B cell (primary cell): ENCODE data around the gene COLEC12.

Experiments
- EZH2 ChIP-seq: IDR thresholded peaks from 2 replicates; pipeline ENCODE4 v1.6.1; 2012; ENCODE audit warnings: borderline replicate concordance, low read depth, mild to moderate bottlenecking, moderate library complexity, low read length; ENCODE audit not compliant: insufficient read depth, poor library complexity, severe bottlenecking
- TF ChIP-seq, protein P1 (sequence below): fragments of 200-600 bp; IDR thresholded peaks from one replicate; pipeline ENCODE4 v1.8.0; 2022; ENCODE audit warnings: antibody characterized with exemption, mild to moderate bottlenecking

DNA sequence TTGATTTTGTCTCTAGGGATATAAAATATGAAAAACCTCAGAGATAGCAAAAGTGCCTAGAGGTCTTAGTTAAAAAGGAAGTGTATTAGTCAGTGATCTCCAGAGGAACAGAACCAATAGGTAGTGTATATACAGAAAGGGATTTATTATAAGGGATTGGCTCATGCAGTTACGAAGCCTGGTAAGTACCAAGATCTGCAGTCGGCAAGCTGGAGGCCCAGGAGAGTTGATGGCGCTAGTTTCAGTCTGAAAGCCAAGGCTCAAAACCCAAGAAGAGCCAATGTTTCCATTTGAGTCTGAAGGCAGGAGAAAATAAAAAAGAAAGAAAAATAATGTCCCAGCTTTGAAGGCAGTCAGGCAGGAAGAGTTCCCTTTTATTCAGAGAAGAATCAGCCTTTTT, 93.3 kb downstream of the COLEC12 start:
- TF ChIP-seq, protein P1, sequence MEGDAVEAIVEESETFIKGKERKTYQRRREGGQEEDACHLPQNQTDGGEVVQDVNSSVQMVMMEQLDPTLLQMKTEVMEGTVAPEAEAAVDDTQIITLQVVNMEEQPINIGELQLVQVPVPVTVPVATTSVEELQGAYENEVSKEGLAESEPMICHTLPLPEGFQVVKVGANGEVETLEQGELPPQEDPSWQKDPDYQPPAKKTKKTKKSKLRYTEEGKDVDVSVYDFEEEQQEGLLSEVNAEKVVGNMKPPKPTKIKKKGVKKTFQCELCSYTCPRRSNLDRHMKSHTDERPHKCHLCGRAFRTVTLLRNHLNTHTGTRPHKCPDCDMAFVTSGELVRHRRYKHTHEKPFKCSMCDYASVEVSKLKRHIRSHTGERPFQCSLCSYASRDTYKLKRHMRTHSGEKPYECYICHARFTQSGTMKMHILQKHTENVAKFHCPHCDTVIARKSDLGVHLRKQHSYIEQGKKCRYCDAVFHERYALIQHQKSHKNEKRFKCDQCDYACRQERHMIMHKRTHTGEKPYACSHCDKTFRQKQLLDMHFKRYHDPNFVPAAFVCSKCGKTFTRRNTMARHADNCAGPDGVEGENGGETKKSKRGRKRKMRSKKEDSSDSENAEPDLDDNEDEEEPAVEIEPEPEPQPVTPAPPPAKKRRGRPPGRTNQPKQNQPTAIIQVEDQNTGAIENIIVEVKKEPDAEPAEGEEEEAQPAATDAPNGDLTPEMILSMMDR = no peak
- TF ChIP-seq EZH2 = no peak
